ENCODE results near the gene SPR.

DNA sequence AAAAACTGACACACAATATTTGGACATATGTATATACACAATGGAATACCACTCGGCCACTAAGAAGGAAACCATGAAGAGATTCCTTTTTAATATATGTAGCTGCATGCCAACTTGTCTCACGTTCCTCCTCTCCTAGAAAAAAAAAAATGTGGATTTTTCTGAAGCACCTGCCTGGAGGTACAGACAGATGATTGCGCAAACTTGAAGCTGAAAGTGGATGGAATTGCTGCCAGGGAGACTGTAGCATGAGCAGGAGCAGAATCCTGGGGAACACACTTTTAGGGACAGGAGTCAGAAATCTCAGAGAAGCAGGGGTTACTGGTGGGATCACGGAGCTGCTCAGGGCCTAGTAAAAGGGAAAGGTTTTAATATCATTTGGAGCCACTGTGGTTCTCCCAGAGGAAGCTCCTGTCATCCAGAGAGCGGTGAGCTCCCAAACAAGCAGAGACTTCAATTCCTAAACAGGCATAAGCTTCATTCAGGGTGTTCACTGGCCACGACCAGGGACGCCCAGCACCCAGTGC lies 640 bp upstream of the SPR start:
- TF ChIP-seq NFRKB (IDR thresholded peaks at IDR 0.05) = no peak
- TF ChIP-seq FOXK2 (IDR thresholded peaks at IDR 0.05) = no peak
- TF ChIP-seq SP1 (IDR thresholded peaks at IDR 0.05) = no peak
- no peak for TF ChIP-seq BHLHE40 (IDR thresholded peaks at IDR 0.05; ENCODE audit: borderline replicate concordance)
- no peak for TF ChIP-seq LEF1 (IDR thresholded peaks at IDR 0.05; ENCODE audit: borderline replicate concordance)
- TF ChIP-seq FOXM1 (IDR thresholded peaks at IDR 0.05; ENCODE audit: borderline replicate concordance) = no peak
- TF ChIP-seq, protein P1, sequence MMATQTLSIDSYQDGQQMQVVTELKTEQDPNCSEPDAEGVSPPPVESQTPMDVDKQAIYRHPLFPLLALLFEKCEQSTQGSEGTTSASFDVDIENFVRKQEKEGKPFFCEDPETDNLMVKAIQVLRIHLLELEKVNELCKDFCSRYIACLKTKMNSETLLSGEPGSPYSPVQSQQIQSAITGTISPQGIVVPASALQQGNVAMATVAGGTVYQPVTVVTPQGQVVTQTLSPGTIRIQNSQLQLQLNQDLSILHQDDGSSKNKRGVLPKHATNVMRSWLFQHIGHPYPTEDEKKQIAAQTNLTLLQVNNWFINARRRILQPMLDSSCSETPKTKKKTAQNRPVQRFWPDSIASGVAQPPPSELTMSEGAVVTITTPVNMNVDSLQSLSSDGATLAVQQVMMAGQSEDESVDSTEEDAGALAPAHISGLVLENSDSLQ (IDR thresholded peaks at IDR 0.05) = no peak
- TF ChIP-seq CTBP1 (IDR thresholded peaks at IDR 0.05; ENCODE audit: borderline replicate concordance) = no peak
- TF ChIP-seq FOXA1 (IDR thresholded peaks at IDR 0.05) = no peak
- no peak for TF ChIP-seq HDGF (IDR thresholded peaks at IDR 0.05; ENCODE audit: borderline replicate concordance)
- no peak for TF ChIP-seq ARNT (IDR thresholded peaks at IDR 0.05)
